GM20000 (cell line): ENCODE measurements around the gene SPNS2.

Experiments
- DNase-seq: peaks from one replicate; pipeline ENCODE4 v3.0.0; 2012; ENCODE audit warnings: low spot score
- TF ChIP-seq, protein P1 (sequence below): IDR thresholded peaks from 2 replicates; pipeline ENCODE4 v1.5.1; 2012; ENCODE audit warnings: mild to moderate bottlenecking, control low read depth; ENCODE audit errors: extremely low read depth, missing control alignments

SPNS2 gene

DNA sequence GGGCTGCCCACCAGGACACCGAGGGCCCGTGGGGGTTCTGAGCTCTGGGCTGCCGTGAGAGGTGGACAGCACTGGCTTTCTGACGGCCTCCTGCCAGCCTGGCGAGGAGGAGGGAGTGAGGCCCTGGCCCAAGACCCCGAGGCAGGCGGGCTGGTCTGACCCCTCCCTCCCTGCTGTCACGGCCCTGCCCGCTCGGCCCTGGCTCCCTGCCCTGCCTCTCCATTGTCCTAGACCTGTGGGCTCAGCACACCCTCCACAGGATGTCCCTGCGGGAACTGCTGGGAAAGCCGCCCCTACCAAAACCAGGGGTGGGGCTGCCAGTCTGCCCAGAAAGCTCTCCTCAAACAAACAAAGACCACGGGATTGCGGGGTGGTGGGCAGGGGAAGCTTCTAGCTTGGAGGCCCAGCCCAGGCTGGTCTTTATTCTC lies 20.7 kb downstream of the SPNS2 start:
- no peak for DNase-seq
- TF ChIP-seq, protein P1, sequence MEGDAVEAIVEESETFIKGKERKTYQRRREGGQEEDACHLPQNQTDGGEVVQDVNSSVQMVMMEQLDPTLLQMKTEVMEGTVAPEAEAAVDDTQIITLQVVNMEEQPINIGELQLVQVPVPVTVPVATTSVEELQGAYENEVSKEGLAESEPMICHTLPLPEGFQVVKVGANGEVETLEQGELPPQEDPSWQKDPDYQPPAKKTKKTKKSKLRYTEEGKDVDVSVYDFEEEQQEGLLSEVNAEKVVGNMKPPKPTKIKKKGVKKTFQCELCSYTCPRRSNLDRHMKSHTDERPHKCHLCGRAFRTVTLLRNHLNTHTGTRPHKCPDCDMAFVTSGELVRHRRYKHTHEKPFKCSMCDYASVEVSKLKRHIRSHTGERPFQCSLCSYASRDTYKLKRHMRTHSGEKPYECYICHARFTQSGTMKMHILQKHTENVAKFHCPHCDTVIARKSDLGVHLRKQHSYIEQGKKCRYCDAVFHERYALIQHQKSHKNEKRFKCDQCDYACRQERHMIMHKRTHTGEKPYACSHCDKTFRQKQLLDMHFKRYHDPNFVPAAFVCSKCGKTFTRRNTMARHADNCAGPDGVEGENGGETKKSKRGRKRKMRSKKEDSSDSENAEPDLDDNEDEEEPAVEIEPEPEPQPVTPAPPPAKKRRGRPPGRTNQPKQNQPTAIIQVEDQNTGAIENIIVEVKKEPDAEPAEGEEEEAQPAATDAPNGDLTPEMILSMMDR = no peak

DNA sequence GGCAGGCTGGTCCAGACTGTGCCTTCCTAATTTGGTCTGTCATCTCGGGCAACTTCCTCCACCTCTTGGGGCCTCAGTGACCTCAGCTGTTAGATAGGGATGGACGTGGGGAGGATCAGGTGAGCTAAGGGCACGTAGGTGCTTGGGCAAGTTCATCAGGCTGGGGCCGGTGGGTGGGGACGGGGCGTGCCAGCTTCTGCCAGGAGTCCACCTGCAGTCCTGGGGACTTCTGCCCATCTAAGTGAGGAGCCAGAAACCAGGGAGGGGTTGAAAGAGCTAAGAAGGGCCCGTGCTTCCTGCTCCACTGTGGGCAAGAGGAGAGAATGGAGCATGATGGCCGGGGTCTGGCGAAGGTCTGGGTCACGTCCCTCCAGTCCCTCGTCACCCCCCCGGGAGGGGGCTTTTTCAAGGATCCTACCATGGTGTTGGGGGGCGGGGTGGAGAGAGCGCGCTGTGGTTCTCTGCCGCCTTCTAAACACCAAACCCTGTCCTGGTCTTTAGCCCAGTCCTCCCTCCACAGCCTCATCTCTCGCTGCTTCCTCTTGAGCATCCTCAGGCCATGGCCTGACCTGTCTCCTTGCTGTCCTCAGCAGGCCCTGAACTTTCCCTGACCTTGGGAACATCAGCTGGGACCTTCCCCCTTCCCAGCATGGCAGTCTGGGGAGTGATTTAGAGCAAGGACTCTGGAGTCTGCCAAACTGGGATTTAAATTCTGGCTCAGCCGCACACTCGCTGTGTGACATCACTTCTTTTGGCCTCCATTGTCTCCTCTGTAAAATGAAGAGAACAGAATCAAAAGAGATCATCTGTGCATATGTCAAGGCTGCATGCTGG lies 21.6 kb downstream of the SPNS2 start:
- no peak for DNase-seq
- TF ChIP-seq, protein P1 = no peak

DNA sequence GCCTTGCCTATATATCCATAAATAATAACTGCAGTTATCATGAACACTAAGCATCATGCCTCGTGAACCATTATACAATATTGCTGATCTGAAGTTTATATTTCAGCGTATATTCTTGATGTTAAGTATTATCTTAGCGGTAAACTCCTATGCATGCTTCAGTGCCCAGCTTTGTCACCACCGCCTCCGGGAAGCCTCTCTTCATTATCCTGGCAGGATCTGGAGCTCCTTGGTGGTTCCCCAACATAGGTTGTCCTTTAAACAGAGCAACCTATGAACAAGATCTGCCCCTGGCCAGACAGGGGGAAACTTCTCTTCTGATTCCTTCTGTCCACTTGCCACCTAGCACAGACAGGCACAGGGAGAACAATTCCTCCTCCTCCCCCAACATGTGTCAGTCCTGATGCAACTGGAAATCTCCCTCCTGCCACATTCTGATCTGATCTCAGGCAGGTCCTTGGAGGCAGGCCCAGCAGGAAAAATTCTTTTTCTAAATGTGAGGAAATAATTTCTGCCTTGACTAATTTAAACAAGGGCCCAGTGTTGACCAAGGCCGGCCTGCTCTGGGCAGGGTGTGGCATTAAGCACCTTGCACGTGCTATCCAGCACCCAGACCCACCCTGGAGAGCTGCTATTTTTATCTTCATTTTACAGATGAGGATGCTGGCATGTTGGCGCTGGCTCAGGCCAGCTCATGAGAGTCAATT lies 22.4 kb downstream of the SPNS2 start:
- no peak for DNase-seq
- TF ChIP-seq, protein P1 = no peak

DNA sequence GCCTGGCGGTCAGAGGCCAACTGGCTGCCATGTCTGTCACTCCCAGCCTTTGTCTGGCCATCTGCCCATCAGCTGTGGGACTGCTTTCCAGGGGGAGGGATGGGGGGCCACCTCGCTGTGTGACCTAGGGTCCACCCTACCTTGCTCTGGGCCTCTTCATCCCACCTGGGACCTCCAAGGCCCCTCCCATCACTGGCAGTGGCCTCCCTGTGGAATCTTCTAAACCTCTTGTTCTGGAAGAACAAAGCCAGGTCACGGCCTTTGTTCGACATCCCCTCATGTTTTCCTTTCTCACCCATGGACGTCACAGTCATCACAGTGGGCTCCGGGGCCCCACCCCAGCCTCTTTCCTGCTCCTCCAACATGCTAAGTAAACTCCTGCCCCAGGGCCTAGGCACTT lies 24.0 kb downstream of the SPNS2 start:
- TF ChIP-seq, protein P1 = no peak
- DNase-seq = no peak

DNA sequence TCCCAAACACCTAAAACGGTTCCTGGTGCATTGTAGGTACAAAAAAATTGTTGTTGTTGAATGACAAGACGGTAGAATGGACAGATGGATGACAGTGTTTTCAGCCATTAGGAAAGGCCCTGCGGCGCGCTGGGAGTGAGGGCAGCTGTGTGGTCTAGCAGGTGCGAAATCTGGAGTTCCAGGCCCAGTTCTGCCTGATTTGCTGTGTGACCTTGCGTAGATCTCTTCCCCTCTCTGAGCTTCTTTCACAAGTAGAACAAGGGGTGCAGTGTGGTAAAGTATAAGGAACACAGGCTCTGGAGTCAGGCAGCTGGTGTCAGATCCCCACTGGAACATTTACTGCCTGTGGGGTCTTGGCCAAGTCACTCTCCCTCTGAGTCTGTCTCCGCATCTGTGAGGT lies 25.3 kb downstream of the SPNS2 start:
- DNase-seq = no peak
- TF ChIP-seq, protein P1 = no peak

DNA sequence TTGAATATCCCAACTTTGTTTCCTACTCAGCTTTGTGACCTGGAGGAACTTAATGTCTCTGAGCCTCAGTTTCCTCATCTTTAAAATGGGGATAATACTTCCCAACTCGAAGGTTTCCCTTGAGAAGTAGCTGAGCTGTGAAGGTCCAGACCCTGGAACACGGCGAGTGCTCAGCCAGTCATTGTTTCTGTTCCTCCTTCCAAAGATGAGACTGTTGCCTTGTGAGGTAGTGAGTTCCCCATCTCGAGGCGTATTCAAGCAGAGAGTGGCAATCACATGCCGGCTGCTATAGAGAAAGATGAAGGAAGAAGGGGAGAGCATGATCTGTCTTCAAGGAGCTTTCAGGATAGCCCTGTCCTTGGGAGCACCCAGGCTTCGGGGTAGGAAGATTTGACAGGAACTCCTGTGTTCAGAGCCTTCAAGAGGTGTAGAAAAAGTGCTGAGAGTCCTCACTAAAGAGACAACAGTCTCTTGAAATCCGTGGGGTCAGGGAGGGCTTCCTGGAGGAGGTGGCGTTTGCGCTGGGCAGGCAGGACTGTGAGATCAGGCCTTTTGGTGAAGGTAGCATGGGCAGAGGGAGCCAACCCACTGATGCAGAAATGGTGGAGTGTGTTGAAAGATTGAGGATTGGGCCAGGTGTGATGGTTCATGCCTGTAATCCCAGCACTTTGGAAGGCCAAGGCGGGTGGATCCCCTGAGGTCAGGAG lies 27.2 kb downstream of the SPNS2 start:
- TF ChIP-seq, protein P1 = no peak
- DNase-seq = no peak

DNA sequence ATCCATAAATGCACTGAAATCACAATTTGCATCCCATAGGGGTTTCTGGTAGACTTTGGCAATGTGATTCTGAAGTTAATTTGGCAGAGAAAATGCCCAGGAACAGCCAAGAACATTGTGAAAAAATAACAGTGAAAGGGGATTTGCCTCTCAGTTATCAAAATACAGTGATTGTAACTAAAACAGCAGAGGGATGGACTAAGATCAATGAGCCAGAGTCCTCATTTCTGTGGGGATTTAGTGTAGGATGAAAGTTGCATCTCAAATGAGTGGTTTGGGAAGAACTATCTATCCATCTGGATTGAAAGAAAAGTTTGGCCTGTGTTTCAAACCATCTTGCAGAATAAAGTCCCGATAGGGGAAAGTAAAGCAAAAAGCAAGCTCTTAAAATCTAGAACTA lies 28.5 kb downstream of the SPNS2 start:
- TF ChIP-seq, protein P1 = no peak
- no peak for DNase-seq
